Chondrocyte (in vitro differentiated cells): Measurements from ENCODE around the gene KDM4F. TPM values are rescaled to one million over a fixed set of nuclear protein-coding genes. Genes with fewer than 3 reads are reported as not detected.
A peak's percentile ranks its signal among the peaks of the same experiment; 100 is the strongest.

Experiments
- DNase-seq: peaks from one replicate; pipeline ENCODE4 v3.0.0; 2021; ENCODE audit warnings: mixed read lengths, low spot score
- H3K27ac Mint-ChIP-seq: one replicate; pipeline ENCODE4 v1.8.0; 2021; ENCODE audit warnings: mild to moderate bottlenecking, moderate library complexity, mixed read lengths; ENCODE audit not compliant: unreplicated experiment
- H3K27me3 Mint-ChIP-seq: 2 replicates; pipeline ENCODE4 v1.8.0; 2021; ENCODE audit warnings: low read depth, mixed read lengths
- H3K36me3 Mint-ChIP-seq: 2 replicates; pipeline ENCODE4 v1.8.0; 2021; ENCODE audit warnings: low read depth, mixed read lengths
- H3K4me1 Mint-ChIP-seq: 2 replicates; pipeline ENCODE4 v1.8.0; 2021; ENCODE audit warnings: low read depth, mild to moderate bottlenecking, mixed read lengths
- H3K4me3 Mint-ChIP-seq: one replicate; pipeline ENCODE4 v1.8.0; 2021; ENCODE audit warnings: mild to moderate bottlenecking, moderate library complexity, mixed read lengths; ENCODE audit not compliant: unreplicated experiment
- H3K9me3 Mint-ChIP-seq: 2 replicates; pipeline ENCODE4 v1.8.0; 2021; ENCODE audit warnings: low read depth, mixed read lengths
- CTCF ChIP-seq: fragments of 200-600 bp; sonication (generic); IDR thresholded peaks from 2 replicates; pipeline ENCODE4 v1.5.0; 2021; ENCODE audit warnings: antibody characterized with exemption, mild to moderate bottlenecking, moderate library complexity
- total RNA-seq: library from RNA; stranded (reverse); gene quantifications from 3 replicates; pipeline ENCODE4 v1.2.1, GENCODE V29; 2021

KDM4F gene
- total RNA-seq, 1 donor from 2014 or later = not detected

GRCh38 chr11:95089620-95090542, 40.7 kb downstream of the KDM4F start, which contains the start of gene ENDOD1:
ENDOD1 (plus strand) TSS chr11:95089846; CDS start chr11:95089928, 82 bp downstream.
- peak within 1 kb of the TSS; percentile 95 for H3K4me3 Mint-ChIP-seq
- no peaks in the 10 kb centered on the region for H3K9me3 Mint-ChIP-seq
- H3K36me3 Mint-ChIP-seq = peaks cover 2% of the 10 kb centered on the region
- peak; percentile 95 for DNase-seq
- no peaks in the 10 kb centered on the region for H3K27me3 Mint-ChIP-seq
- peak within 1 kb of the TSS; percentile 89 for H3K27ac Mint-ChIP-seq
- H3K4me1 Mint-ChIP-seq = peaks cover 50% of the 10 kb centered on the region
- TF ChIP-seq CTCF = peak; percentile 50

- Mint-ChIP-seq H3K27me3 (no peaks in the 10 kb centered on the region), H3K4me1 (peaks cover 68% of the 10 kb centered on the region), H3K4me3 (peak overlapping the region; percentile 7), H3K36me3 (no peaks in the 10 kb centered on the region), H3K9me3 (no peaks in the 10 kb centered on the region), H3K27ac (no peak overlapping the region)
- no peak for TF ChIP-seq CTCF
- no peak for DNase-seq
Measured at GRCh38 chr11:95091663-95092180, 42.5 kb downstream of the KDM4F start.

- Mint-ChIP-seq H3K27me3 (no peaks in the 10 kb centered on the region), H3K4me3 (no peak overlapping the region)
Measured at GRCh38 chr11:95092549-95093324, 43.5 kb downstream of the KDM4F start.

GRCh38 chr11:95093548-95093947, 44.3 kb downstream of the KDM4F start:
- no peak for TF ChIP-seq CTCF
- H3K9me3 Mint-ChIP-seq = no peaks in the 10 kb centered on the region
- H3K4me3 Mint-ChIP-seq = no peak overlapping the region
- no peak for DNase-seq
- no peaks in the 10 kb centered on the region for H3K27me3 Mint-ChIP-seq
- peaks cover 77% of the 10 kb centered on the region for H3K4me1 Mint-ChIP-seq
- H3K27ac Mint-ChIP-seq = peak overlapping the region; percentile 55
- peaks cover under 1% of the 10 kb centered on the region for H3K36me3 Mint-ChIP-seq

More at GRCh38 chr11:95092549-95093324, 43.5 kb downstream of the KDM4F start:
- Mint-ChIP-seq H3K27ac (peak overlapping the region; percentile 55), H3K4me1 (peaks cover 77% of the 10 kb centered on the region), H3K9me3 (no peaks in the 10 kb centered on the region), H3K36me3 (no peaks in the 10 kb centered on the region)
- peak; percentile 71 for TF ChIP-seq CTCF
- DNase-seq = no peak
